Panc1 (cell line): Measurements from ENCODE around the gene SYCE3.

ENCODE experiments used
- CTCF ChIP-seq: fragments of 450-650 bp; IDR thresholded peaks from 2 replicates; pipeline ENCODE4 v1.5.1; 2017; ENCODE audit warnings: mild to moderate bottlenecking
- POLR2AphosphoS5 ChIP-seq: IDR thresholded peaks from 2 replicates; pipeline ENCODE4 v1.6.1; 2012; ENCODE audit warnings: mild to moderate bottlenecking, low read depth, low read length, moderate library complexity

DNA sequence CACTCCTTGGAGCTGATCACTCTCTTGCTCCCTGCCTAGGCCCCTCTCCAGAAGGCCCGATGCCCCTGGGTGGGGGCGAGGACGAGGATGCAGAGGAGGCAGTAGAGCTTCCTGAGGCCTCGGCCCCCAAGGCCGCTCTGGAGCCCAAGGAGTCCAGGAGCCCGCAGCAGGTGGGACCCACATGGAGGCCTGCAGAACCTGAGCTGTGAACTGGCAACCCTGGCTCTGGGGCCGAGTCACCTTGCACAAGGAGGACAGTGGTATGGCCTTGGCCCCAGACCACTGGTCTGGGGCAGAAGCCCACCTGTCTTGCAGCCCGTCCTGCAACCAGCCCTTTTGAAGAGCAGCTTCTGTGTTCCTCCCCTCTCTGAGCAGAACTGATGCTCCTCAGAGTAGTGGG, 43.6 kb downstream of the SYCE3 start:
- TF ChIP-seq CTCF (no peak), POLR2AphosphoS5 (no peak)
